SU-DHL-6 (cell line): ENCODE results near the gene NOCT.

ENCODE experiments used
- H2AFZ ChIP-seq: fragments of 200-600 bp; sonication (generic); 2 replicates; pipeline ENCODE4 v1.6.1; 2014; ENCODE audit warnings: low read depth, mild to moderate bottlenecking, moderate library complexity, mixed read lengths, antibody characterized with exemption, low read length; ENCODE audit not compliant: severe bottlenecking
- H3F3A ChIP-seq: fragments of 200-600 bp; shearing (Covaris generic); 2 replicates; pipeline ENCODE4 v1.6.0; 2016; ENCODE audit warnings: antibody characterized with exemption, mild to moderate bottlenecking; ENCODE audit not compliant: insufficient read depth
- H3K27ac ChIP-seq: fragments of 200-600 bp; sonication (generic); 2 replicates; pipeline ENCODE4 v1.5.1; 2016; ENCODE audit warnings: low read depth, mild to moderate bottlenecking, low read length, moderate library complexity, mixed read lengths
- H3K27me3 ChIP-seq: fragments of 200-600 bp; sonication (generic), shearing (Covaris generic); 2 replicates; pipeline ENCODE4 v1.6.0; 2014; ENCODE audit warnings: mild to moderate bottlenecking, low read length
- H3K36me3 ChIP-seq: fragments of 200-600 bp; sonication (generic); 2 replicates; pipeline ENCODE4 v1.6.1; 2014; ENCODE audit warnings: mild to moderate bottlenecking, low read length, mixed read lengths
- H3K4me2 ChIP-seq: fragments of 300-600, 200-600 bp; shearing (Covaris generic), sonication (generic); 2 replicates; pipeline ENCODE4 v1.6.0; 2014; ENCODE audit warnings: low read length, low read depth, mild to moderate bottlenecking; ENCODE audit not compliant: poor library complexity, severe bottlenecking
- H3K4me3 ChIP-seq: fragments of 200-600 bp; sonication (generic); 2 replicates; pipeline ENCODE4 v1.5.1; 2014; ENCODE audit warnings: antibody characterized with exemption, low read length, mild to moderate bottlenecking, mixed read lengths; ENCODE audit not compliant: insufficient read depth, poor library complexity, severe bottlenecking
- H3K79me2 ChIP-seq: fragments of 200-600 bp; sonication (generic); 2 replicates; pipeline ENCODE4 v1.6.1; 2014; ENCODE audit warnings: mild to moderate bottlenecking, low read length, moderate library complexity; ENCODE audit not compliant: insufficient read depth
- H3K9ac ChIP-seq: fragments of 200-600 bp; sonication (generic); 2 replicates; pipeline ENCODE4 v1.7.0; 2014; ENCODE audit warnings: mild to moderate bottlenecking, low read length
- H3K9me2 ChIP-seq: fragments of 200-600 bp; sonication (generic); replicated peaks from 2 replicates; pipeline ENCODE4 v1.6.1; 2014; ENCODE audit warnings: low read length; ENCODE audit not compliant: insufficient read depth
- H3K9me3 ChIP-seq: fragments of 200-600 bp; sonication (generic); 2 replicates; pipeline ENCODE4 v1.6.1; 2014; ENCODE audit warnings: low read length, mixed read lengths; ENCODE audit not compliant: insufficient read depth
- H4K20me1 ChIP-seq: fragments of 200-600 bp; sonication (generic); 2 replicates; pipeline ENCODE4 v1.6.1; 2014; ENCODE audit warnings: low read depth, mild to moderate bottlenecking, antibody characterized with exemption, low read length, moderate library complexity, mixed read lengths
- EZH2phosphoT487 ChIP-seq: fragments of 200-600 bp; sonication (generic), shearing (Covaris generic); conservative IDR thresholded peaks from 2 replicates; pipeline ENCODE4 v1.6.1; 2018; ENCODE audit warnings: mild to moderate bottlenecking, antibody characterized with exemption, low read length, moderate library complexity, mixed read lengths
- TF ChIP-seq, protein P1 (sequence below): fragments of 200-600 bp; sonication (generic); IDR thresholded peaks from one replicate; pipeline ENCODE4 v1.5.1; 2017; ENCODE audit warnings: antibody characterized with exemption, mild to moderate bottlenecking, low read length, moderate library complexity; ENCODE audit not compliant: insufficient read depth, poor library complexity, severe bottlenecking

NOCT gene

DNA sequence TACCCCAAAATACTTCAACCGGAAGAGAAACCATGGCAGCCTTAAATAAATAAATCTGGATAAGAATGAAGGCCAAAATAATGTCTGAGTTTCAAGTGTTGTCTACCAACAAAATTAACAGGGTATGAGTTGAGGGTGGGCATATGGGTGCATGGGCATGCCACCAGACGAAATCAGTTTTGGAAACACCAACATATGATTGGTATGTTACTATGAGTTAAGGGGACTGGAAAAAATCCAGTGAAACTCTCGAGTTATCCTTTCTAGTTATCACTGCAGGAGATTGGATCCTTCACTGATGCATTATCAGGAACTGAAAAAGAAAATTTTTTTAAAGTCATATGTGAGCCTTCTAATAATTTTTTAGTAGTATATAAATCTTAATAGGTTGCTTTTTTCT is 32.4 kb downstream of the NOCT start:
- Histone ChIP-seq H3K4me3 (no peak overlapping the region), H3K4me2 (no peak overlapping the region), H2AFZ (no peak overlapping the region), H3F3A (no peaks in the 10 kb centered on the region; the same call in 1 of the 2 replicates), H3K36me3 (no peaks in the 10 kb centered on the region), H3K79me2 (0 out of 2 replicates have a peak, but pooled peaks cover 6% of the 10 kb centered on the region), H3K9ac (no peak overlapping the region), H3K27ac (no peak overlapping the region), H3K27me3 (no peaks in the 10 kb centered on the region), H4K20me1 (no peaks in the 10 kb centered on the region), H3K9me2 (no peaks in the 10 kb centered on the region), H3K9me3 (no peaks in the 10 kb centered on the region)
- TF ChIP-seq, protein P1, sequence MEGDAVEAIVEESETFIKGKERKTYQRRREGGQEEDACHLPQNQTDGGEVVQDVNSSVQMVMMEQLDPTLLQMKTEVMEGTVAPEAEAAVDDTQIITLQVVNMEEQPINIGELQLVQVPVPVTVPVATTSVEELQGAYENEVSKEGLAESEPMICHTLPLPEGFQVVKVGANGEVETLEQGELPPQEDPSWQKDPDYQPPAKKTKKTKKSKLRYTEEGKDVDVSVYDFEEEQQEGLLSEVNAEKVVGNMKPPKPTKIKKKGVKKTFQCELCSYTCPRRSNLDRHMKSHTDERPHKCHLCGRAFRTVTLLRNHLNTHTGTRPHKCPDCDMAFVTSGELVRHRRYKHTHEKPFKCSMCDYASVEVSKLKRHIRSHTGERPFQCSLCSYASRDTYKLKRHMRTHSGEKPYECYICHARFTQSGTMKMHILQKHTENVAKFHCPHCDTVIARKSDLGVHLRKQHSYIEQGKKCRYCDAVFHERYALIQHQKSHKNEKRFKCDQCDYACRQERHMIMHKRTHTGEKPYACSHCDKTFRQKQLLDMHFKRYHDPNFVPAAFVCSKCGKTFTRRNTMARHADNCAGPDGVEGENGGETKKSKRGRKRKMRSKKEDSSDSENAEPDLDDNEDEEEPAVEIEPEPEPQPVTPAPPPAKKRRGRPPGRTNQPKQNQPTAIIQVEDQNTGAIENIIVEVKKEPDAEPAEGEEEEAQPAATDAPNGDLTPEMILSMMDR = no peak
- TF ChIP-seq EZH2phosphoT487 = no peak

DNA sequence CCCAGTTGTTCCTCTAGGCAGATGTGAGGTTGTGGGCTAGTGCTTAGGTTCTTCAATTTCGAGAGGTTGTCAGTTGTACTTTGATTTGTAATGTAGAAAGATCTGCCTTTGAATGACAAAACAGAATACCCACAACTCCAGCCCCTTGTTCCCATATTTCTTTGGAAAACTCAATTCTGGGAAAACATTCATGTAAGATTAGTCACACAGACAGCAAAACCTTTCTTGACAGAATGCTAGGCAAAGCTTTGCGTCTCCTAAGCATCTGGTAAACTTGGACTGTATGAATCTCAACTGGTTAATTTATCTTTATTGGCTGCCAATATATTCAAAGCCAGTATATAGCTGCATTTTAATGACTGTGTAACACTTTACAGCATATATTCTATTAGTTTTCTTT is 34.9 kb downstream of the NOCT start:
- Histone ChIP-seq H3K4me2 (no peak overlapping the region), H2AFZ (no peak overlapping the region), H3K27me3 (no peaks in the 10 kb centered on the region), H3K79me2 (no peaks in the 10 kb centered on the region), H3F3A (no peaks in the 10 kb centered on the region; the same call in 1 of the 2 replicates), H3K27ac (no peak overlapping the region), H3K9me2 (no peaks in the 10 kb centered on the region), H3K36me3 (no peaks in the 10 kb centered on the region), H3K9ac (no peak overlapping the region), H3K4me3 (no peak overlapping the region), H3K9me3 (no peaks in the 10 kb centered on the region), H4K20me1 (no peaks in the 10 kb centered on the region)
- TF ChIP-seq EZH2phosphoT487 = no peak
- TF ChIP-seq, protein P1 = no peak

DNA sequence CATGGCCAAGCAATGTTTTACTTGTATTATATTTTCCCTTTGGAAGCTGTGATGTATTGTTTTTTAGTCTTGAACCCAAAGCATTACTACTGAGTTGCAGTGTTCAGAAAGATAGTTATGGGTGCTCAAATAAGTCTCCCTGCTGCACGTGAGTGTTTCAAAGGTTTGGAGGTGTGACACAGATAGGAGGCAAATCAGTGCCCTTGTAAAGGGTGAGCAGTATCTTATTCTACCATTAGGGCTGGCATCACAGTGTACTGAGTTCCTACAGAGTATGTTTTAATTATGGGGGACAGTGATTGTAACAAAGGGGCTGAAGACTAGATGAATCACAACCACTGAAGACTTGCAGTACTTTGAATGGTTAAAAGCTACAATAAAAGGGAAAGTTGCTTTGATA is 38.3 kb downstream of the NOCT start:
- H2AFZ ChIP-seq = no peak overlapping the region
- no peaks in the 10 kb centered on the region for H3K9me2 ChIP-seq
- no peak overlapping the region for H3K9ac ChIP-seq
- no peaks in the 10 kb centered on the region; the same call in 1 of the 2 replicates for H3F3A ChIP-seq
- no peaks in the 10 kb centered on the region for H3K27me3 ChIP-seq
- no peak overlapping the region for H3K4me3 ChIP-seq
- no peak overlapping the region for H3K27ac ChIP-seq
- H3K9me3 ChIP-seq = no peaks in the 10 kb centered on the region
- no peaks in the 10 kb centered on the region for H4K20me1 ChIP-seq
- H3K79me2 ChIP-seq = no peaks in the 10 kb centered on the region
- TF ChIP-seq, protein P1 = no peak
- TF ChIP-seq EZH2phosphoT487 = no peak
- no peak overlapping the region for H3K4me2 ChIP-seq
- no peaks in the 10 kb centered on the region; the same call in 1 of the 2 replicates for H3K36me3 ChIP-seq
